H1 (cell line): ENCODE measurements around the gene DLGAP5. TPM values are rescaled to one million over a fixed set of nuclear protein-coding genes. Genes with fewer than 3 reads are reported as not detected.

ENCODE experiments used
- ASH2L ChIP-seq: fragments of 200-600, 300-600 bp; sonication (generic); IDR thresholded peaks from one replicate; pipeline ENCODE4 v1.7.1; 2017; ENCODE audit warnings: low read length
- BRCA1 ChIP-seq: IDR thresholded peaks from 2 replicates; pipeline ENCODE4 v1.6.1; 2012; ENCODE audit warnings: low read depth, low read length, improper control_type of control experiment
- FOSL1 ChIP-seq: IDR thresholded peaks from 2 replicates; pipeline ENCODE4 v1.6.1; 2011; ENCODE audit warnings: mild to moderate bottlenecking, low read depth, low read length, moderate library complexity; ENCODE audit not compliant: insufficient read depth
- KDM4A ChIP-seq: IDR thresholded peaks from one replicate; pipeline ENCODE4 v1.7.1; 2012; ENCODE audit warnings: low read depth, mild to moderate bottlenecking, moderate library complexity, low read length, inconsistent platforms; ENCODE audit not compliant: severe bottlenecking
- MAFK ChIP-seq: IDR thresholded peaks from 2 replicates; pipeline ENCODE4 v1.6.1; 2012; ENCODE audit warnings: low read depth, mild to moderate bottlenecking, improper control_type of control experiment, low read length
- PHF8 ChIP-seq: fragments of 200-600 bp; sonication (generic); conservative IDR thresholded peaks from 2 replicates; pipeline ENCODE4 v1.7.1; 2012; ENCODE audit warnings: low read depth, mild to moderate bottlenecking, inconsistent platforms, low read length, moderate library complexity
- RXRA ChIP-seq: IDR thresholded peaks from 2 replicates; pipeline ENCODE4 v1.6.1; 2011; ENCODE audit warnings: low read depth, mild to moderate bottlenecking, low read length, moderate library complexity; ENCODE audit not compliant: insufficient read depth
- SIRT6 ChIP-seq: IDR thresholded peaks from one replicate; pipeline ENCODE4 v1.7.1; 2012; ENCODE audit warnings: low read length, inconsistent platforms
- SP1 ChIP-seq: IDR thresholded peaks from 2 replicates; pipeline ENCODE4 v1.6.1; 2011; ENCODE audit warnings: low read depth, low read length
- SP2 ChIP-seq: IDR thresholded peaks from 2 replicates; pipeline ENCODE4 v1.6.1; 2012; ENCODE audit warnings: mild to moderate bottlenecking, low read length, inconsistent platforms
- polyA plus RNA-seq, 7 experiments: library from polyadenylated mRNA; depleted of rRNA in 3 of 7; stranded (reverse) in 5 of 7; unstranded in 2 of 7; fragments of >200 nt in 5 of 7; fragments of 200-250 nt in 2 of 7; gene quantifications; 1 replicate in 5 of 7; 2 replicates in 1 of 7; 4 replicates in 1 of 7; pipeline versions ENCODE4 v1.2.1 to v1.2.3, GENCODE V29; 2011 to 2013; ENCODE audit warnings: missing spikeins in 2 of 7, mixed read lengths in 2 of 7
- total RNA-seq: library from RNA; stranded (reverse); fragmentation: NEBNext Ultra II Directional; extraction: Animal tissue kit (Norgen Biotek cat#: 25700); gene quantifications from 2 replicates; pipeline ENCODE4 v1.2.1, GENCODE V29; 2021
- TF ChIP-seq, protein P1 (sequence below): fragments of 300-600 bp; sonication (generic); IDR thresholded peaks from 2 replicates; pipeline ENCODE4 v1.7.1; 2012; ENCODE audit warnings: low read length, moderate library complexity, mild to moderate bottlenecking, inconsistent platforms; ENCODE audit not compliant: insufficient replicate concordance

Gene DLGAP5
- total and polyA plus RNA-seq, 2 of the 8 experiments (the other 6 are each of a cell fraction or from before 2014, with no cell fraction given) = 16.9 to 155 TPM

DNA sequence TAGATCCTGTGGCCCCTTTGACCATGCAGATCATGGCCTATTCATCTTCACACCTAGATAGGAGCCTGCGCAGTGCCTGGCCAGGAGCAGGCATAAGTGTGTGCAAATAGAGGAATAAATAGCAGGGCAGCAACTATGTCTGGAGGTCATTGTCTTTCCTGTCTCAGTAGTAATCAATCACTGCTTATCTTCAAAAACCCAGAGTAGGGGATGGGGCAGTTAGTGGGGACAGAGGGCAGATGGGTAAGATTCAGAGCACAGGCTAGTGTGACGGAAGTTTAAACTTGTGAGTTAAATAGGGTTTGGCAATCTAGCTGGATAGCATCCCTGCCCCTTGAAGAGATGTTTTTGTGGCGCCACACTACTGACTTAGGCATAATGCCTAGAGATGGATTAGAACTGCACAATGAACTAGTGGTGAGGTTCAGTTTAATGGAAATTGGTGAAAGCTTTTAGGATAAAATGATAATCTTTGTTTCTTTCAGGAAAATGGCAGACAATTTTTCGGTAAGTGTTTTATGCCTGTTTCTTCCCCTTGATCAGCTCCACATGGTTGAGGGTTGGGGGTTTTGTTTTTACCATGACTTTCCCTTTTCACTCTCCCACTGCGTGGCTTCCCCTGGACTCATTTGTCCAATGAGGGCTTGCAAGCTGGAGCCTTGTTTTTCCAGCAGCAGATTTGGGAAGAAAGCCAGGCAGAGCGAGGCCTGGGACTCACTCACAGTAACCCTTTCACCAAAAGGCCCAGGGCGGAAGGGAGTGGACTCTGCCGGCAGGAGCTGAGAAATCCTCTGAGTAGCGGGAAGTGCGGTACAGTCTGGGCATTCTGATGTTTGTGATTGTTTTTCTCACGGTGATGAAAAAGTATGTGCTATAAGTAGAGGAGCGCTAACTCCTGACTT is 54.2 kb downstream of the DLGAP5 start (continued):
- TF ChIP-seq, protein P1, sequence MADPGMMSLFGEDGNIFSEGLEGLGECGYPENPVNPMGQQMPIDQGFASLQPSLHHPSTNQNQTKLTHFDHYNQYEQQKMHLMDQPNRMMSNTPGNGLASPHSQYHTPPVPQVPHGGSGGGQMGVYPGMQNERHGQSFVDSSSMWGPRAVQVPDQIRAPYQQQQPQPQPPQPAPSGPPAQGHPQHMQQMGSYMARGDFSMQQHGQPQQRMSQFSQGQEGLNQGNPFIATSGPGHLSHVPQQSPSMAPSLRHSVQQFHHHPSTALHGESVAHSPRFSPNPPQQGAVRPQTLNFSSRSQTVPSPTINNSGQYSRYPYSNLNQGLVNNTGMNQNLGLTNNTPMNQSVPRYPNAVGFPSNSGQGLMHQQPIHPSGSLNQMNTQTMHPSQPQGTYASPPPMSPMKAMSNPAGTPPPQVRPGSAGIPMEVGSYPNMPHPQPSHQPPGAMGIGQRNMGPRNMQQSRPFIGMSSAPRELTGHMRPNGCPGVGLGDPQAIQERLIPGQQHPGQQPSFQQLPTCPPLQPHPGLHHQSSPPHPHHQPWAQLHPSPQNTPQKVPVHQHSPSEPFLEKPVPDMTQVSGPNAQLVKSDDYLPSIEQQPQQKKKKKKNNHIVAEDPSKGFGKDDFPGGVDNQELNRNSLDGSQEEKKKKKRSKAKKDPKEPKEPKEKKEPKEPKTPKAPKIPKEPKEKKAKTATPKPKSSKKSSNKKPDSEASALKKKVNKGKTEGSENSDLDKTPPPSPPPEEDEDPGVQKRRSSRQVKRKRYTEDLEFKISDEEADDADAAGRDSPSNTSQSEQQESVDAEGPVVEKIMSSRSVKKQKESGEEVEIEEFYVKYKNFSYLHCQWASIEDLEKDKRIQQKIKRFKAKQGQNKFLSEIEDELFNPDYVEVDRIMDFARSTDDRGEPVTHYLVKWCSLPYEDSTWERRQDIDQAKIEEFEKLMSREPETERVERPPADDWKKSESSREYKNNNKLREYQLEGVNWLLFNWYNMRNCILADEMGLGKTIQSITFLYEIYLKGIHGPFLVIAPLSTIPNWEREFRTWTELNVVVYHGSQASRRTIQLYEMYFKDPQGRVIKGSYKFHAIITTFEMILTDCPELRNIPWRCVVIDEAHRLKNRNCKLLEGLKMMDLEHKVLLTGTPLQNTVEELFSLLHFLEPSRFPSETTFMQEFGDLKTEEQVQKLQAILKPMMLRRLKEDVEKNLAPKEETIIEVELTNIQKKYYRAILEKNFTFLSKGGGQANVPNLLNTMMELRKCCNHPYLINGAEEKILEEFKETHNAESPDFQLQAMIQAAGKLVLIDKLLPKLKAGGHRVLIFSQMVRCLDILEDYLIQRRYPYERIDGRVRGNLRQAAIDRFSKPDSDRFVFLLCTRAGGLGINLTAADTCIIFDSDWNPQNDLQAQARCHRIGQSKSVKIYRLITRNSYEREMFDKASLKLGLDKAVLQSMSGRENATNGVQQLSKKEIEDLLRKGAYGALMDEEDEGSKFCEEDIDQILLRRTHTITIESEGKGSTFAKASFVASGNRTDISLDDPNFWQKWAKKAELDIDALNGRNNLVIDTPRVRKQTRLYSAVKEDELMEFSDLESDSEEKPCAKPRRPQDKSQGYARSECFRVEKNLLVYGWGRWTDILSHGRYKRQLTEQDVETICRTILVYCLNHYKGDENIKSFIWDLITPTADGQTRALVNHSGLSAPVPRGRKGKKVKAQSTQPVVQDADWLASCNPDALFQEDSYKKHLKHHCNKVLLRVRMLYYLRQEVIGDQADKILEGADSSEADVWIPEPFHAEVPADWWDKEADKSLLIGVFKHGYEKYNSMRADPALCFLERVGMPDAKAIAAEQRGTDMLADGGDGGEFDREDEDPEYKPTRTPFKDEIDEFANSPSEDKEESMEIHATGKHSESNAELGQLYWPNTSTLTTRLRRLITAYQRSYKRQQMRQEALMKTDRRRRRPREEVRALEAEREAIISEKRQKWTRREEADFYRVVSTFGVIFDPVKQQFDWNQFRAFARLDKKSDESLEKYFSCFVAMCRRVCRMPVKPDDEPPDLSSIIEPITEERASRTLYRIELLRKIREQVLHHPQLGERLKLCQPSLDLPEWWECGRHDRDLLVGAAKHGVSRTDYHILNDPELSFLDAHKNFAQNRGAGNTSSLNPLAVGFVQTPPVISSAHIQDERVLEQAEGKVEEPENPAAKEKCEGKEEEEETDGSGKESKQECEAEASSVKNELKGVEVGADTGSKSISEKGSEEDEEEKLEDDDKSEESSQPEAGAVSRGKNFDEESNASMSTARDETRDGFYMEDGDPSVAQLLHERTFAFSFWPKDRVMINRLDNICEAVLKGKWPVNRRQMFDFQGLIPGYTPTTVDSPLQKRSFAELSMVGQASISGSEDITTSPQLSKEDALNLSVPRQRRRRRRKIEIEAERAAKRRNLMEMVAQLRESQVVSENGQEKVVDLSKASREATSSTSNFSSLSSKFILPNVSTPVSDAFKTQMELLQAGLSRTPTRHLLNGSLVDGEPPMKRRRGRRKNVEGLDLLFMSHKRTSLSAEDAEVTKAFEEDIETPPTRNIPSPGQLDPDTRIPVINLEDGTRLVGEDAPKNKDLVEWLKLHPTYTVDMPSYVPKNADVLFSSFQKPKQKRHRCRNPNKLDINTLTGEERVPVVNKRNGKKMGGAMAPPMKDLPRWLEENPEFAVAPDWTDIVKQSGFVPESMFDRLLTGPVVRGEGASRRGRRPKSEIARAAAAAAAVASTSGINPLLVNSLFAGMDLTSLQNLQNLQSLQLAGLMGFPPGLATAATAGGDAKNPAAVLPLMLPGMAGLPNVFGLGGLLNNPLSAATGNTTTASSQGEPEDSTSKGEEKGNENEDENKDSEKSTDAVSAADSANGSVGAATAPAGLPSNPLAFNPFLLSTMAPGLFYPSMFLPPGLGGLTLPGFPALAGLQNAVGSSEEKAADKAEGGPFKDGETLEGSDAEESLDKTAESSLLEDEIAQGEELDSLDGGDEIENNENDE = no peak
- TF ChIP-seq SP2 (no peak), KDM4A (no peak), RXRA (no peak), BRCA1 (no peak), ASH2L (no peak), FOSL1 (no peak), PHF8 (no peak), SP1 (no peak), SIRT6 (no peak), MAFK (no peak)
